Effector memory CD8-positive, alpha-beta T cell (primary cell): ENCODE data around the gene LMF2.

Experiments
- ATAC-seq: fragments of 150-1000 bp; cut with Tn5 transposase; replicated peaks from 2 replicates; pipeline ENCODE4 v1.10.0; 2021; ENCODE audit warnings: mild to moderate bottlenecking, moderate library complexity
- DNase-seq, 3 experiments: peaks; one replicate each; pipeline ENCODE4 v3.0.0; 2021
- H3K27ac Mint-ChIP-seq, 2 donors: one replicate each; pipeline ENCODE4 v1.8.0; 2022; ENCODE audit warnings: mild to moderate bottlenecking in 2 of 2, mixed read lengths in 2 of 2, moderate library complexity in 2 of 2
- H3K27me3 Mint-ChIP-seq, 2 donors: one replicate each; pipeline ENCODE4 v1.8.0; 2022; ENCODE audit warnings: mixed read lengths in 2 of 2
- H3K36me3 Mint-ChIP-seq: one replicate; pipeline ENCODE4 v1.8.0; 2022; ENCODE audit warnings: mild to moderate bottlenecking, moderate library complexity, mixed read lengths; ENCODE audit not compliant: insufficient read depth
- H3K4me1 Mint-ChIP-seq, 2 donors: one replicate each; pipeline ENCODE4 v1.8.0; 2022; ENCODE audit warnings: low read depth in 2 of 2, mixed read lengths in 2 of 2
- H3K4me3 Mint-ChIP-seq, 2 donors: one replicate each; pipeline ENCODE4 v1.8.0; 2022; ENCODE audit warnings: mild to moderate bottlenecking in 2 of 2, mixed read lengths in 2 of 2, moderate library complexity in 2 of 2
- H3K9me3 Mint-ChIP-seq, 2 donors: one replicate each; pipeline ENCODE4 v1.8.0; 2022; ENCODE audit warnings: mixed read lengths in 2 of 2

The LMF2 gene

GRCh38 chr22:50530580-50530876 is 23.0 kb upstream of the LMF2 start:
- DNase-seq (peak in 1 of 3 experiments; percentile 33), ATAC-seq (no peak)
- no peaks in the 10 kb centered on the region for H3K9me3 Mint-ChIP-seq
- H3K27ac Mint-ChIP-seq, result peak overlapping the region; percentile 94 to 99
- peaks cover 30 to 34% of the 10 kb centered on the region in 2 donors for H3K4me1 Mint-ChIP-seq
- H3K36me3 Mint-ChIP-seq, result peaks cover 31% of the 10 kb centered on the region
- H3K27me3 Mint-ChIP-seq, result no peaks in the 10 kb centered on the region
- peak overlapping the region; percentile 86 to 96 for H3K4me3 Mint-ChIP-seq

GRCh38 chr22:50529897-50530579 is 22.5 kb upstream of the LMF2 start, which contains the start of gene TYMP:
Gene TYMP, minus strand, starts transcription at chr22:50530012. Its CDS starts 303 bp downstream, at chr22:50529709.
- ATAC-seq, result peak; percentile 7
- H3K4me3 Mint-ChIP-seq, result peak within 1 kb of the TSS; percentile 86 to 96
- peak; percentile 45 to 54 (median 51) for DNase-seq
- H3K27me3 Mint-ChIP-seq, result no peaks in the 10 kb centered on the region
- peaks cover 30 to 34% of the 10 kb centered on the region in 2 donors for H3K4me1 Mint-ChIP-seq
- H3K27ac Mint-ChIP-seq, result peak within 1 kb of the TSS; percentile 94 to 99
- peaks cover 36% of the 10 kb centered on the region for H3K36me3 Mint-ChIP-seq
- H3K9me3 Mint-ChIP-seq, result no peaks in the 10 kb centered on the region

- peak overlapping the region; percentile 35 to 94 for H3K27ac Mint-ChIP-seq
- no peaks in the 10 kb centered on the region for H3K27me3 Mint-ChIP-seq
- no peaks in the 10 kb centered on the region for H3K9me3 Mint-ChIP-seq
- DNase-seq (no peak), ATAC-seq (no peak)
- H3K4me3 Mint-ChIP-seq, result peak overlapping the region; percentile 83 to 96
- peaks cover 42% of the 10 kb centered on the region for H3K36me3 Mint-ChIP-seq
- H3K4me1 Mint-ChIP-seq, result peaks cover 35 to 39% of the 10 kb centered on the region in 2 donors
These were observed 22.0 kb upstream of the LMF2 start for GRCh38 chr22:50529416-50529896.

GRCh38 chr22:50528682-50529415 is 21.3 kb upstream of the LMF2 start:
- H3K9me3 Mint-ChIP-seq, result no peaks in the 10 kb centered on the region
- peak overlapping the region; percentile 83 to 96 for H3K4me3 Mint-ChIP-seq
- peaks cover 48% of the 10 kb centered on the region for H3K36me3 Mint-ChIP-seq
- H3K27ac Mint-ChIP-seq, result peak overlapping the region; percentile 86 to 94
- DNase-seq (no peak), ATAC-seq (no peak)
- no peaks in the 10 kb centered on the region for H3K27me3 Mint-ChIP-seq
- H3K4me1 Mint-ChIP-seq, result peaks cover 39 to 41% of the 10 kb centered on the region in 2 donors

- no peak for ATAC-seq
- Mint-ChIP-seq H3K4me1 (peaks cover 38 to 39% of the 10 kb centered on the region in 2 donors), H3K27ac (peak overlapping the region; percentile 94 to 95)
These were observed 20.6 kb upstream of the LMF2 start for GRCh38 chr22:50527921-50528681.

GRCh38 chr22:50526834-50527801 is 19.6 kb upstream of the LMF2 start:
- no peaks in the 10 kb centered on the region for H3K27me3 Mint-ChIP-seq
- peak overlapping the region; percentile 92 to 95 for H3K27ac Mint-ChIP-seq
- H3K9me3 Mint-ChIP-seq, result no peaks in the 10 kb centered on the region
- H3K36me3 Mint-ChIP-seq, result peaks cover 60% of the 10 kb centered on the region
- ATAC-seq (no peak), DNase-seq (peak in 1 of 3 experiments; percentile 40)
- peaks cover 32 to 34% of the 10 kb centered on the region in 2 donors for H3K4me1 Mint-ChIP-seq
- peak overlapping the region; percentile 83 to 96 for H3K4me3 Mint-ChIP-seq

More at GRCh38 chr22:50527921-50528681, 20.6 kb upstream of the LMF2 start:
- Mint-ChIP-seq H3K4me3 (peak overlapping the region; percentile 83 to 96), H3K27me3 (no peaks in the 10 kb centered on the region), H3K9me3 (no peaks in the 10 kb centered on the region), H3K36me3 (peaks cover 52% of the 10 kb centered on the region)
- no peak for DNase-seq

GRCh38 chr22:50526108-50526833 is 18.8 kb upstream of the LMF2 start:
- DNase-seq (peak; percentile 77 to 83 (median 82)), ATAC-seq (peak; percentile 55)
- peaks cover 66% of the 10 kb centered on the region for H3K36me3 Mint-ChIP-seq
- H3K27me3 Mint-ChIP-seq, result no peaks in the 10 kb centered on the region
- peak overlapping the region; percentile 92 to 95 for H3K27ac Mint-ChIP-seq
- peaks cover 31 to 34% of the 10 kb centered on the region in 2 donors for H3K4me1 Mint-ChIP-seq
- no peaks in the 10 kb centered on the region for H3K9me3 Mint-ChIP-seq
- peak overlapping the region; percentile 83 to 96 for H3K4me3 Mint-ChIP-seq

- H3K9me3 Mint-ChIP-seq, result no peaks in the 10 kb centered on the region
- H3K36me3 Mint-ChIP-seq, result peaks cover 71% of the 10 kb centered on the region
- ATAC-seq, result no peak
- DNase-seq, result no peak
- peak overlapping the region; percentile 80 to 94 for H3K27ac Mint-ChIP-seq
- peak overlapping the region; percentile 83 to 96 for H3K4me3 Mint-ChIP-seq
- no peaks in the 10 kb centered on the region for H3K27me3 Mint-ChIP-seq
- H3K4me1 Mint-ChIP-seq, result peaks cover 28 to 32% of the 10 kb centered on the region in 2 donors
These were observed 18.3 kb upstream of the LMF2 start for GRCh38 chr22:50525858-50526107.

- Mint-ChIP-seq H3K4me1 (peaks cover 28 to 32% of the 10 kb centered on the region in 2 donors), H3K4me3 (peak within 1 kb of the TSS; percentile 83 to 96), H3K9me3 (no peaks in the 10 kb centered on the region), H3K27me3 (no peaks in the 10 kb centered on the region), H3K27ac (peak within 1 kb of the TSS; percentile 80 to 95), H3K36me3 (peaks cover 70% of the 10 kb centered on the region)
- ATAC-seq (peak; percentile 68), DNase-seq (peak; percentile 95 to 97 (median 97))
These were observed 17.8 kb upstream of the LMF2 start, which contains the start of gene SCO2 for GRCh38 chr22:50525104-50525857. Gene SCO2, minus strand, starts transcription at chr22:50525598. Its CDS starts 1,187 bp downstream, at chr22:50524411.

GRCh38 chr22:50524676-50525103 is 17.2 kb upstream of the LMF2 start:
- peaks cover 28 to 32% of the 10 kb centered on the region in 2 donors for H3K4me1 Mint-ChIP-seq
- H3K36me3 Mint-ChIP-seq, result peaks cover 73% of the 10 kb centered on the region
- no peak for ATAC-seq
- no peaks in the 10 kb centered on the region for H3K27me3 Mint-ChIP-seq
- DNase-seq, result no peak
- H3K9me3 Mint-ChIP-seq, result no peaks in the 10 kb centered on the region
- H3K27ac Mint-ChIP-seq, result peak overlapping the region; percentile 80 to 94
- H3K4me3 Mint-ChIP-seq, result peak overlapping the region; percentile 83 to 96

- Mint-ChIP-seq H3K4me3 (peak overlapping the region; percentile 83 to 96), H3K9me3 (no peaks in the 10 kb centered on the region), H3K27me3 (no peaks in the 10 kb centered on the region), H3K27ac (peak overlapping the region; percentile 80 to 94), H3K4me1 (peaks cover 28 to 32% of the 10 kb centered on the region in 2 donors), H3K36me3 (peaks cover 74% of the 10 kb centered on the region)
- DNase-seq (no peak), ATAC-seq (no peak)
These were observed 16.5 kb upstream of the LMF2 start for GRCh38 chr22:50523806-50524675.
